H9 (cell line): ENCODE results near the gene MSN. TPM values are rescaled to one million over a fixed set of nuclear protein-coding genes. Genes with fewer than 3 reads are reported as not detected.

Experiments used
- DNase-seq: peaks from one replicate; pipeline ENCODE4 v3.0.0-alpha.2; 2017
- H2AFZ ChIP-seq: one replicate; pipeline ENCODE4 v1.6.1; 2013; ENCODE audit warnings: mild to moderate bottlenecking, low read length, control low read depth, moderate library complexity
- H2AK5ac ChIP-seq: 2 replicates; pipeline ENCODE4 v1.6.1; 2013; ENCODE audit warnings: low read length, control low read depth, mixed read lengths; ENCODE audit not compliant: insufficient read length
- H2BK120ac ChIP-seq: one replicate; pipeline ENCODE4 v1.6.1; 2013; ENCODE audit warnings: low read depth, mild to moderate bottlenecking, low read length, control low read depth, inconsistent platforms; ENCODE audit not compliant: poor library complexity, severe bottlenecking
- H2BK12ac ChIP-seq: 2 replicates; pipeline ENCODE4 v1.6.1; 2013; ENCODE audit warnings: low read length, control low read depth, mixed read lengths, low read depth; ENCODE audit not compliant: insufficient read length
- H2BK15ac ChIP-seq: 2 replicates; pipeline ENCODE4 v1.6.1; 2013; ENCODE audit warnings: low read depth, low read length, control low read depth
- H2BK20ac ChIP-seq: one replicate; pipeline ENCODE4 v1.6.1; 2013; ENCODE audit warnings: low read depth, mild to moderate bottlenecking, low read length, control low read depth, inconsistent platforms; ENCODE audit not compliant: poor library complexity, severe bottlenecking
- H2BK5ac ChIP-seq: 2 replicates; pipeline ENCODE4 v1.6.1; 2013; ENCODE audit warnings: low read length, control low read depth, mixed read lengths; ENCODE audit not compliant: insufficient read length
- H3K14ac ChIP-seq: 2 replicates; pipeline ENCODE4 v1.6.1; 2013; ENCODE audit warnings: low read length, control low read depth; ENCODE audit not compliant: insufficient read depth
- H3K18ac ChIP-seq: 2 replicates; pipeline ENCODE4 v1.6.1; 2013; ENCODE audit warnings: low read depth, mild to moderate bottlenecking, mixed read lengths, low read length, control low read depth; ENCODE audit not compliant: insufficient read length
- H3K23ac ChIP-seq: 2 replicates; pipeline ENCODE4 v1.6.1; 2013; ENCODE audit warnings: low read length, control low read depth, mixed read lengths, low read depth; ENCODE audit not compliant: insufficient read length
- H3K23me2 ChIP-seq: 2 replicates; pipeline ENCODE4 v1.6.1; 2013; ENCODE audit warnings: low read depth, mild to moderate bottlenecking, mixed read lengths, low read length, control low read depth; ENCODE audit not compliant: insufficient read length, poor library complexity, severe bottlenecking
- H3K27ac ChIP-seq: 2 replicates; pipeline ENCODE4 v1.5.1; 2013; ENCODE audit warnings: low read length, control low read depth, mixed read lengths, low read depth; ENCODE audit not compliant: insufficient read length
- H3K27me3 ChIP-seq: 2 replicates; pipeline ENCODE4 v1.6.1; 2013; ENCODE audit warnings: low read length, control low read depth, inconsistent platforms; ENCODE audit not compliant: insufficient read depth
- H3K4ac ChIP-seq: 2 replicates; pipeline ENCODE4 v1.6.1; 2013; ENCODE audit warnings: low read depth, mild to moderate bottlenecking, control low read depth, inconsistent platforms, low read length, moderate library complexity
- H3K4me1 ChIP-seq: 2 replicates; pipeline ENCODE4 v1.6.1; 2013; ENCODE audit warnings: low read length, control low read depth, inconsistent platforms; ENCODE audit not compliant: insufficient read depth
- H3K4me2 ChIP-seq: 2 replicates; pipeline ENCODE4 v1.6.1; 2013; ENCODE audit warnings: low read length, control low read depth, mixed read lengths; ENCODE audit not compliant: insufficient read length, insufficient read depth
- H3K56ac ChIP-seq: 2 replicates; pipeline ENCODE4 v1.6.1; 2013; ENCODE audit warnings: low read depth, mild to moderate bottlenecking, mixed read lengths, low read length, control low read depth; ENCODE audit not compliant: insufficient read length
- H3K79me1 ChIP-seq: 2 replicates; pipeline ENCODE4 v1.6.1; 2013; ENCODE audit warnings: low read depth, mild to moderate bottlenecking, moderate library complexity, low read length, control low read depth, inconsistent platforms; ENCODE audit not compliant: insufficient read depth, poor library complexity, severe bottlenecking
- H3K79me2 ChIP-seq: 2 replicates; pipeline ENCODE4 v1.6.1; 2013; ENCODE audit warnings: low read length, control low read depth, inconsistent platforms; ENCODE audit not compliant: insufficient read depth
- H3K9ac ChIP-seq: 2 replicates; pipeline ENCODE4 v1.6.1; 2013; ENCODE audit warnings: low read length, control low read depth, mixed read lengths; ENCODE audit not compliant: insufficient read length; ENCODE audit errors: extremely low read depth
- H3K9me3 ChIP-seq: one replicate; pipeline ENCODE4 v1.6.1; 2013; ENCODE audit warnings: low read depth, low read length, inconsistent platforms; ENCODE audit not compliant: control insufficient read depth
- H3T11ph ChIP-seq: one replicate; pipeline ENCODE4 v1.6.1; 2013; ENCODE audit warnings: mild to moderate bottlenecking, low read length, control low read depth, inconsistent platforms
- H4K20me1 ChIP-seq: one replicate; pipeline ENCODE4 v1.6.1; 2013; ENCODE audit not compliant: control insufficient read depth, insufficient read length, insufficient read depth
- H4K5ac ChIP-seq: 2 replicates; pipeline ENCODE4 v1.6.1; 2013; ENCODE audit warnings: low read depth, mild to moderate bottlenecking, mixed read lengths, low read length, control low read depth; ENCODE audit not compliant: insufficient read length
- H4K8ac ChIP-seq: replicated peaks from 2 replicates; pipeline ENCODE4 v1.6.1; 2013; ENCODE audit warnings: low read length, control low read depth, mixed read lengths, low read depth; ENCODE audit not compliant: insufficient read length
- H4K91ac ChIP-seq: 2 replicates; pipeline ENCODE4 v1.6.1; 2013; ENCODE audit warnings: low read depth, mild to moderate bottlenecking, moderate library complexity, mixed read lengths, low read length, control low read depth; ENCODE audit not compliant: insufficient read length
- H3K27ac Mint-ChIP-seq, 3 experiments: 2 replicates in 2 of 3; 3 replicates in 1 of 3; pipeline ENCODE4 v1.8.0; 2020 to 2021; ENCODE audit warnings: mixed read lengths in 3 of 3, mild to moderate bottlenecking in 1 of 3, moderate library complexity in 1 of 3
- H3K27me3 Mint-ChIP-seq: 2 replicates; pipeline ENCODE4 v1.8.0; 2021; ENCODE audit warnings: low read depth, mild to moderate bottlenecking, moderate library complexity, mixed read lengths
- H3K36me3 Mint-ChIP-seq, 3 experiments: 2 replicates in 2 of 3; 3 replicates in 1 of 3; pipeline ENCODE4 v1.8.0; 2020 to 2021; ENCODE audit warnings: low read depth in 3 of 3, mixed read lengths in 3 of 3; ENCODE audit not compliant: insufficient read depth in 1 of 3
- H3K4me1 Mint-ChIP-seq, 2 experiments: 2 replicates each; pipeline ENCODE4 v1.8.0; 2020; ENCODE audit warnings: mixed read lengths in 2 of 2
- H3K4me3 Mint-ChIP-seq, 2 experiments: 2 replicates in 1 of 2; 3 replicates in 1 of 2; pipeline ENCODE4 v1.8.0; 2020 to 2021; ENCODE audit warnings: mild to moderate bottlenecking in 2 of 2, mixed read lengths in 2 of 2, moderate library complexity in 1 of 2
- H3K9me3 Mint-ChIP-seq, 2 experiments: 2 replicates in 1 of 2; 3 replicates in 1 of 2; pipeline ENCODE4 v1.8.0; 2020; ENCODE audit warnings: mild to moderate bottlenecking in 2 of 2, mixed read lengths in 2 of 2, moderate library complexity in 1 of 2
- WGBS: extraction: QIAGEN DNeasy Blood & Tissue Kit; methylation state at CpG from one replicate; pipeline ENCODE4 v1.1.7; 2013; ENCODE audit warnings: missing lambda C conversion rate, low lambda C conversion rate, mixed read lengths; ENCODE audit not compliant: insufficient read length; ENCODE audit errors: extremely low coverage; 5-methylcytosine and 5-hydroxymethylcytosine counted together
- total RNA-seq: library from RNA; stranded (reverse); gene quantifications from 2 replicates; pipeline ENCODE4 v1.2.1, GENCODE V29; 2021
- TF ChIP-seq, protein P1 (sequence below): fragments of 200-600 bp; sonication (generic); conservative IDR thresholded peaks from 3 replicates; pipeline ENCODE4 v1.8.0; 2021; ENCODE audit warnings: antibody characterized with exemption, mild to moderate bottlenecking

MSN gene
- total RNA-seq, 1 experiment from 2014 or later = 126 TPM

DNA sequence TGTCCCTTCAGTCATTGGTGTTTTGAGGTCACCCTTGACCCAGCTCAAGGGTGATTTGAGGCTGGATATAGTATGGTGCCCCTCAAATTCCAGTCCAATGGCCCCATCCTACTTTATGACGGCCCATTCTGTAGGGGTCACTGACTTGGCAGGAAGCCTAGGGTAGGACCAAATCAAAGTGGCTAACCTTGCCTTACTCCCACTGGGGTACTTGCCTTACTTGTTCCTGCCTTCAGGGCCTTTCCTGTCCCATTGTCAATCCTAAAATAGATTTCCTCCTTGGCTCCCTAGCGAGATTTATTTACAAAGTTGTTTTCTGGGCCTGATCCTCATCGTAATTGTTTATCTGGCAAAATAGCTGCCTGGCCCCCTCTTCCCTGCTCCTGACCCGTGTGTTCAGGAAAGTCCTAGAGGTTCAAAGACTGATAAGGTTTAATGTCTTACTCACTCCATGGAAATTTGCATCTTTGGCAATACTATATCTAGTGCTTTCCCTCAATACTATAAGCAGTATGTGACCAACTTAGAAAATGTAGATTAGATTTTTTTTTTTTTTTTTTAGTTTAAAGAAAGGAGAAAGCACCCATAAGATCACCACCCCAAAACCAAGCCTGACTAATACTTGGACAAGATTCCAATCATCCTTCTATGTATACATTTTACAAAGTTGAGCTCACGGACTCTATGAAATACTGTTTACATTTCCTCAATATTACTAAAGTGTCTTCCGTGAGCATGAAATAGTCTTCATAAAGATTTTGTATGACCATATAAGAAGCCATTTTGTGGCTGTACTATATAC is 44.8 kb downstream of the MSN start:
- Histone ChIP-seq H2BK12ac (no peak overlapping the region), H2BK5ac (no peak overlapping the region), H2BK20ac (no peak overlapping the region), H4K91ac (no peak overlapping the region), H3K23me2 (no peaks in the 10 kb centered on the region), H3K27ac (no peak overlapping the region), H3K9ac (no peak overlapping the region), H3K79me2 (no peaks in the 10 kb centered on the region; the same call in 1 of the 2 replicates), H3K56ac (no peak overlapping the region), H3K4me1 (no peaks in the 10 kb centered on the region), H3K4me2 (no peak overlapping the region), H3T11ph (no peak overlapping the region), H3K9me3 (peaks cover 35% of the 10 kb centered on the region), H2BK120ac (no peak overlapping the region), H4K5ac (no peak overlapping the region), H4K20me1 (no peaks in the 10 kb centered on the region), H4K8ac (no peak overlapping the region), H3K14ac (no peak overlapping the region), H3K27me3 (no peaks in the 10 kb centered on the region), H2BK15ac (no peak overlapping the region), H2AK5ac (no peak overlapping the region), H3K4ac (no peak overlapping the region), H3K23ac (no peak overlapping the region), H3K79me1 (no peaks in the 10 kb centered on the region), H3K18ac (no peak overlapping the region), H2AFZ (no peak overlapping the region)
- Mint-ChIP-seq H3K9me3 (peaks cover 49 to 56% of the 10 kb centered on the region in 2 experiments), H3K27me3 (no peaks in the 10 kb centered on the region), H3K4me1 (peaks cover 8% of the 10 kb centered on the region in 2 experiments; a peak in 2 of 4 replicates), H3K27ac (no peak overlapping the region), H3K4me3 (no peak overlapping the region), H3K36me3 (peaks cover 6 to 13% (median 10%) of the 10 kb centered on the region in 3 experiments; a peak in 6 of 7 replicates)
- WGBS = no CpG with 5 or more reads among the region's 6 CpGs
- DNase-seq = no peak
- TF ChIP-seq, protein P1, sequence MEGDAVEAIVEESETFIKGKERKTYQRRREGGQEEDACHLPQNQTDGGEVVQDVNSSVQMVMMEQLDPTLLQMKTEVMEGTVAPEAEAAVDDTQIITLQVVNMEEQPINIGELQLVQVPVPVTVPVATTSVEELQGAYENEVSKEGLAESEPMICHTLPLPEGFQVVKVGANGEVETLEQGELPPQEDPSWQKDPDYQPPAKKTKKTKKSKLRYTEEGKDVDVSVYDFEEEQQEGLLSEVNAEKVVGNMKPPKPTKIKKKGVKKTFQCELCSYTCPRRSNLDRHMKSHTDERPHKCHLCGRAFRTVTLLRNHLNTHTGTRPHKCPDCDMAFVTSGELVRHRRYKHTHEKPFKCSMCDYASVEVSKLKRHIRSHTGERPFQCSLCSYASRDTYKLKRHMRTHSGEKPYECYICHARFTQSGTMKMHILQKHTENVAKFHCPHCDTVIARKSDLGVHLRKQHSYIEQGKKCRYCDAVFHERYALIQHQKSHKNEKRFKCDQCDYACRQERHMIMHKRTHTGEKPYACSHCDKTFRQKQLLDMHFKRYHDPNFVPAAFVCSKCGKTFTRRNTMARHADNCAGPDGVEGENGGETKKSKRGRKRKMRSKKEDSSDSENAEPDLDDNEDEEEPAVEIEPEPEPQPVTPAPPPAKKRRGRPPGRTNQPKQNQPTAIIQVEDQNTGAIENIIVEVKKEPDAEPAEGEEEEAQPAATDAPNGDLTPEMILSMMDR = no peak
